Thyroid gland (tissue), 4 donors: Measurements from ENCODE around the gene RFX3.

Experiments
- CTCF ChIP-seq, 6 experiments: fragments of 200-600 bp in 3 of 6; fragments of 450-650 bp in 3 of 6; sonication (generic) in 3 of 6; IDR thresholded peaks; one replicate each; pipeline ENCODE4 v1.5.1; 2016 to 2019; ENCODE audit warnings: antibody characterized with exemption in 6 of 6, mild to moderate bottlenecking in 2 of 6, inconsistent platforms in 1 of 6, moderate library complexity in 1 of 6
- POLR2A ChIP-seq, 2 donors: fragments of 450-650 bp; IDR thresholded peaks; one replicate each; pipeline ENCODE4 v1.6.1; 2017; ENCODE audit warnings: antibody characterized with exemption in 2 of 2, mild to moderate bottlenecking in 2 of 2, moderate library complexity in 1 of 2

- no peak for TF ChIP-seq CTCF (IDR thresholded peaks at IDR 0.05)
- no peak for TF ChIP-seq POLR2A (IDR thresholded peaks at IDR 0.05)
Observed at GRCh38 chr9:3447788-3448187, 78.0 kb downstream of the RFX3 start.
